CD14-positive monocyte (primary cell): Measurements from ENCODE around the gene DBNDD1. TPM values are rescaled to one million over a fixed set of nuclear protein-coding genes. Genes with fewer than 3 reads are reported as not detected.

ENCODE experiments used
- DNase-seq, 3 donors: peaks; one replicate each; pipeline ENCODE4 v3.0.0-alpha.2; 2011 to 2022
- H2AFZ ChIP-seq: 2 replicates; pipeline ENCODE4 v1.6.0; 2012; ENCODE audit warnings: mild to moderate bottlenecking, low read depth, low read length, inconsistent platforms; ENCODE audit not compliant: insufficient read depth, poor library complexity, severe bottlenecking
- H3K27ac ChIP-seq, 2 donors: 1 replicate in 1 of 2; 2 replicates in 1 of 2; pipeline ENCODE4 v1.5.1; 2012 to 2013; ENCODE audit warnings: low read length in 2 of 2, control low read depth in 1 of 2, inconsistent platforms in 1 of 2, low read depth in 1 of 2, mild to moderate bottlenecking in 1 of 2
- H3K27me3 ChIP-seq, 2 donors: one replicate each; pipeline versions ENCODE4 v1.6.0 to v1.6.1; 2011 to 2013; ENCODE audit warnings: low read length in 2 of 2; ENCODE audit not compliant: control insufficient read depth in 2 of 2, insufficient read depth in 2 of 2
- H3K36me3 ChIP-seq, 2 donors: replicated peaks in 1 of 2; 1 replicate in 1 of 2; 2 replicates in 1 of 2; pipeline versions ENCODE4 v1.5.1 to v1.6.1; 2012 to 2013; ENCODE audit warnings: low read length in 2 of 2, control low read depth in 1 of 2, inconsistent platforms in 1 of 2, mild to moderate bottlenecking in 1 of 2; ENCODE audit not compliant: insufficient read depth in 2 of 2, control insufficient read depth in 1 of 2
- H3K4me1 ChIP-seq, 2 donors: 1 replicate in 1 of 2; 2 replicates in 1 of 2; pipeline versions ENCODE4 v1.5.1 to v1.6.1; 2012 to 2013; ENCODE audit warnings: low read length in 2 of 2, control low read depth in 1 of 2, inconsistent platforms in 1 of 2, mild to moderate bottlenecking in 1 of 2, moderate library complexity in 1 of 2; ENCODE audit not compliant: insufficient read depth in 2 of 2, control insufficient read depth in 1 of 2
- H3K4me2 ChIP-seq: replicated peaks from 2 replicates; pipeline ENCODE3; 2012; ENCODE audit warnings: low read length, moderate library complexity, mild to moderate bottlenecking; ENCODE audit not compliant: poor library complexity, severe bottlenecking; ENCODE audit errors: extremely low read depth
- H3K4me3 ChIP-seq, 3 experiments: fragments of 200-600 bp in 1 of 3; sonication (generic) in 1 of 3; replicated peaks in 1 of 3; 1 replicate in 2 of 3; 2 replicates in 1 of 3; pipeline ENCODE4 v1.5.1; 2011 to 2013; ENCODE audit warnings: low read length in 3 of 3, mild to moderate bottlenecking in 3 of 3, control low read depth in 2 of 3, low read depth in 2 of 3, inconsistent platforms in 1 of 3, moderate library complexity in 1 of 3
- H3K79me2 ChIP-seq: 2 replicates; pipeline ENCODE4 v1.6.0; 2012; ENCODE audit warnings: mild to moderate bottlenecking, control low read depth, inconsistent platforms, low read length, moderate library complexity; ENCODE audit not compliant: insufficient read depth
- H3K9ac ChIP-seq: 2 replicates; pipeline ENCODE4 v1.6.0; 2017; ENCODE audit warnings: low read length, mild to moderate bottlenecking; ENCODE audit not compliant: insufficient read depth, poor library complexity, severe bottlenecking
- H3K9me3 ChIP-seq, 2 donors: replicated peaks in 1 of 2; 1 replicate in 1 of 2; 2 replicates in 1 of 2; pipeline versions ENCODE4 v1.5.1 to v1.6.1; 2012 to 2013; ENCODE audit warnings: low read length in 2 of 2, control low read depth in 1 of 2; ENCODE audit not compliant: control insufficient read depth in 1 of 2, insufficient read depth in 1 of 2
- H4K20me1 ChIP-seq: 2 replicates; pipeline ENCODE4 v1.6.0; 2012; ENCODE audit warnings: mild to moderate bottlenecking, low read length, control low read depth, moderate library complexity; ENCODE audit not compliant: insufficient read depth
- H3K27ac Mint-ChIP-seq, 7 donors: one replicate each; pipeline ENCODE4 v1.8.0; 2020; ENCODE audit warnings: mild to moderate bottlenecking in 7 of 7, mixed read lengths in 7 of 7, moderate library complexity in 6 of 7, inconsistent platforms in 2 of 7
- H3K27me3 Mint-ChIP-seq, 3 donors: one replicate each; pipeline ENCODE4 v1.8.0; 2021 to 2022; ENCODE audit warnings: low read depth in 3 of 3, mild to moderate bottlenecking in 3 of 3, mixed read lengths in 3 of 3, moderate library complexity in 3 of 3, inconsistent platforms in 1 of 3
- H3K36me3 Mint-ChIP-seq, 2 donors: one replicate each; pipeline ENCODE4 v1.8.0; 2020; ENCODE audit warnings: mixed read lengths in 2 of 2, inconsistent platforms in 1 of 2, mild to moderate bottlenecking in 1 of 2
- H3K4me1 Mint-ChIP-seq: one replicate; pipeline ENCODE4 v1.8.0; 2020; ENCODE audit warnings: mild to moderate bottlenecking, mixed read lengths
- H3K4me3 Mint-ChIP-seq, 2 donors: one replicate each; pipeline ENCODE4 v1.8.0; 2020; ENCODE audit warnings: mild to moderate bottlenecking in 2 of 2, mixed read lengths in 2 of 2, moderate library complexity in 1 of 2
- H3K9me3 Mint-ChIP-seq, 7 donors: one replicate each; pipeline ENCODE4 v1.8.0; 2020 to 2022; ENCODE audit warnings: mixed read lengths in 7 of 7, mild to moderate bottlenecking in 6 of 7, moderate library complexity in 6 of 7, inconsistent platforms in 2 of 7
- WGBS: methylation state at CpG from one replicate; pipeline ENCODE4 v1.1.5; 2013; ENCODE audit warnings: missing lambda C conversion rate; ENCODE audit not compliant: insufficient coverage; 5-methylcytosine and 5-hydroxymethylcytosine counted together
- intact Hi-C, 2 donors: fragments of 100-400 bp; cut with micrococcal nuclease; formaldehyde crosslinking; loops; one replicate each; pipeline versions ENCODE4 v1.15.0 to v1.15.1; 2023
- polyA plus RNA-seq, 3 donors: library from polyadenylated mRNA; depleted of rRNA in 1 of 3; unstranded in 2 of 3; stranded (reverse) in 1 of 3; fragments of 300-500 nt in 2 of 3; fragments of >200 nt in 1 of 3; fragmentation: Illumina TruSeq in 2 of 3; gene quantifications; 1 replicate in 2 of 3; 2 replicates in 1 of 3; pipeline ENCODE4 v1.2.3, GENCODE V29; 2012 to 2021
- TF ChIP-seq, protein P1 (sequence below): fragments of 200-600 bp; IDR thresholded peaks from one replicate; pipeline ENCODE4 v1.8.0; 2022; ENCODE audit warnings: antibody characterized with exemption, mild to moderate bottlenecking

DBNDD1 gene
- polyA plus RNA-seq, 3 donors = 0.07 TPM; not detected in 2

DNA sequence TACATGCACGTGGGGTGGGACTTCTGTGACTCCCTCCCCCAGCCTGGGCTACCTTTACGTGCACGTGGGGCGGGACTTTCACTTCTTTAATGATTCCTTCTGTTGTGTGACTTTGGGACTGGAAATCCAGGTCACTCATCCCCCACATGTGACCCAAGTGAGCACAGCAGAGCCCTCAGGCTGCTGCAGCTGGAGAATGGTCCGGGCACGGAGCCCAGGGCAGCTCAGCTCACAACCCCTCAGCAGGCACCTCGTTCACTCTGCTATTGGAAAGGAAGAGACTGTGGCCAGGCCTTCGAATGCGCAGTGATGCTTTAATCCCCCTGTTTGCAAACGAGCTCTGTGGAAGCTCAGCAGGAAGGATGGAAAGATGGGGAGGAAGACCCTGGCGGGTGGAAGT is 14.7 kb downstream of the DBNDD1 start:
- Histone ChIP-seq H3K4me1 (peaks cover 4 to 7% of the 10 kb centered on the region in 2 donors), H3K4me3 (no peak overlapping the region), H3K27me3 (peaks cover 0 to 6% of the 10 kb centered on the region in 2 donors), H2AFZ (no peak overlapping the region), H3K79me2 (no peaks in the 10 kb centered on the region), H3K27ac (no peak overlapping the region), H3K4me2 (no peak overlapping the region), H3K9me3 (no peaks in the 10 kb centered on the region), H4K20me1 (no peaks in the 10 kb centered on the region), H3K9ac (no peak overlapping the region), H3K36me3 (peaks cover 0 to 4% of the 10 kb centered on the region in 2 donors)
- TF ChIP-seq, protein P1, sequence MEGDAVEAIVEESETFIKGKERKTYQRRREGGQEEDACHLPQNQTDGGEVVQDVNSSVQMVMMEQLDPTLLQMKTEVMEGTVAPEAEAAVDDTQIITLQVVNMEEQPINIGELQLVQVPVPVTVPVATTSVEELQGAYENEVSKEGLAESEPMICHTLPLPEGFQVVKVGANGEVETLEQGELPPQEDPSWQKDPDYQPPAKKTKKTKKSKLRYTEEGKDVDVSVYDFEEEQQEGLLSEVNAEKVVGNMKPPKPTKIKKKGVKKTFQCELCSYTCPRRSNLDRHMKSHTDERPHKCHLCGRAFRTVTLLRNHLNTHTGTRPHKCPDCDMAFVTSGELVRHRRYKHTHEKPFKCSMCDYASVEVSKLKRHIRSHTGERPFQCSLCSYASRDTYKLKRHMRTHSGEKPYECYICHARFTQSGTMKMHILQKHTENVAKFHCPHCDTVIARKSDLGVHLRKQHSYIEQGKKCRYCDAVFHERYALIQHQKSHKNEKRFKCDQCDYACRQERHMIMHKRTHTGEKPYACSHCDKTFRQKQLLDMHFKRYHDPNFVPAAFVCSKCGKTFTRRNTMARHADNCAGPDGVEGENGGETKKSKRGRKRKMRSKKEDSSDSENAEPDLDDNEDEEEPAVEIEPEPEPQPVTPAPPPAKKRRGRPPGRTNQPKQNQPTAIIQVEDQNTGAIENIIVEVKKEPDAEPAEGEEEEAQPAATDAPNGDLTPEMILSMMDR = no peak
- WGBS = 90% methylated on average over 6 of the region's 11 CpGs
- peaks cover 3 to 12% of the 10 kb centered on the region in 2 donors for H3K36me3 Mint-ChIP-seq
- peaks cover 15 to 16% (median 15%) of the 10 kb centered on the region in 3 donors for H3K27me3 Mint-ChIP-seq
- intact Hi-C loops = no loop called here
- H3K4me3 Mint-ChIP-seq = no peak overlapping the region
- H3K4me1 Mint-ChIP-seq = peaks cover 8% of the 10 kb centered on the region
- no peak overlapping the region for H3K27ac Mint-ChIP-seq
- no peaks in the 10 kb centered on the region for H3K9me3 Mint-ChIP-seq
- no peak for DNase-seq

DNA sequence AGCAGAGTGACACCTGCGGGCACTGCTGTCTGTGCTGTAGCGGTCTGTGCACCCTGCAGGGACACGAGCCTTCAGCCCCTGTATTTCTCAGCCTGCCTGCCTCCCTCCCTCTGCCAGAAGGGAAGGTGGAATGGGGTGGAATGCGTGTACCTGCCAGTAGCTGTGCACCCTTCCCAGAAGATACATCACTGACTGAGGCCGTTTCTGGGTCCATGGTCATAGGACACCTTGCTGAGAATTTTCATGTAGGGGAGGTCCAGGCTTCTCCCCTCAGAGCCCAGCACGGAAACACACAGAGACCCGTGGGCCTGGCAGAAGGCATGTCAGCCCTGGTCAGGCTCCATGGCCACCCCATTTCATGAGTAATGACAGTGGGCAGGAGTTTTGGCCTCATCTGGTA is 16.5 kb downstream of the DBNDD1 start:
- intact Hi-C loops = no loop called here

More for the DNA sequence above, 16.5 kb downstream of the DBNDD1 start:
- no peaks in the 10 kb centered on the region for H3K9me3 Mint-ChIP-seq
- H3K27me3 Mint-ChIP-seq = peaks cover under 1 to 5% (median 5%) of the 10 kb centered on the region in 3 donors
- H3K4me1 Mint-ChIP-seq = no peaks in the 10 kb centered on the region
- H3K36me3 ChIP-seq = peaks cover 0 to 15% of the 10 kb centered on the region in 2 donors
- no peak for DNase-seq
- H3K9me3 ChIP-seq = no peaks in the 10 kb centered on the region
- H3K4me1 ChIP-seq = no peaks in the 10 kb centered on the region
- no peak overlapping the region for H3K4me3 Mint-ChIP-seq
- H3K27me3 ChIP-seq = no peaks in the 10 kb centered on the region
- no peaks in the 10 kb centered on the region for H4K20me1 ChIP-seq
- H3K27ac Mint-ChIP-seq = peak overlapping the region in 1 of 7 donors; percentile 30
- no peak overlapping the region for H3K27ac ChIP-seq
- TF ChIP-seq, protein P1 = no peak
- H3K79me2 ChIP-seq = no peaks in the 10 kb centered on the region
- no peak overlapping the region for H3K9ac ChIP-seq
- 100% methylated on average over 4 of the region's 7 CpGs for WGBS
- peaks cover 11 to 21% of the 10 kb centered on the region in 2 donors for H3K36me3 Mint-ChIP-seq
- no peak overlapping the region for H3K4me2 ChIP-seq
- no peak overlapping the region for H2AFZ ChIP-seq
- no peak overlapping the region for H3K4me3 ChIP-seq
